ENCODE measurements around the gene COQ10B.
"Not testable (repeated sequence)": the region's sequence is repeated elsewhere in the genome, so short reads cannot be mapped to it uniquely, and the experiment has no call there.

Gene COQ10B

DNA sequence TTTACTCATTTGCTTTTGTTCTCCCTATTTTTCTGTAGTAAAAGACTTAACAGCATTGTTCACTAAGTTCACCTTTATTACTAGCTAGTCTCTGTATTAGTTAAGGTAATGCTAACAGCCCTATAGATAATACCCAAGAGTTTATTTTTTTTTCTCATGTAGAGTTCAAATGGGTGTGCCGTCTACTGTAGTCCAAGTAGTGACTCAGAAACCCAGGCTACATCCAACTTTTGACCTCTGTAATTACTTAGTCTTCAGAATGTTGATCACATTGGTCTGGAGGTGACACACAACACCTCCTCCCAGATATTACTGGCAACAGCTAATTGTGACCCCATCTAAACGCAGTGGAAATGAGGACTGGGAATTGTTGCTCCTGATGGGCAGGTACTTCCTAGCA lies 7.7 kb downstream of the COQ10B start:
- TF ChIP-seq, protein P1, sequence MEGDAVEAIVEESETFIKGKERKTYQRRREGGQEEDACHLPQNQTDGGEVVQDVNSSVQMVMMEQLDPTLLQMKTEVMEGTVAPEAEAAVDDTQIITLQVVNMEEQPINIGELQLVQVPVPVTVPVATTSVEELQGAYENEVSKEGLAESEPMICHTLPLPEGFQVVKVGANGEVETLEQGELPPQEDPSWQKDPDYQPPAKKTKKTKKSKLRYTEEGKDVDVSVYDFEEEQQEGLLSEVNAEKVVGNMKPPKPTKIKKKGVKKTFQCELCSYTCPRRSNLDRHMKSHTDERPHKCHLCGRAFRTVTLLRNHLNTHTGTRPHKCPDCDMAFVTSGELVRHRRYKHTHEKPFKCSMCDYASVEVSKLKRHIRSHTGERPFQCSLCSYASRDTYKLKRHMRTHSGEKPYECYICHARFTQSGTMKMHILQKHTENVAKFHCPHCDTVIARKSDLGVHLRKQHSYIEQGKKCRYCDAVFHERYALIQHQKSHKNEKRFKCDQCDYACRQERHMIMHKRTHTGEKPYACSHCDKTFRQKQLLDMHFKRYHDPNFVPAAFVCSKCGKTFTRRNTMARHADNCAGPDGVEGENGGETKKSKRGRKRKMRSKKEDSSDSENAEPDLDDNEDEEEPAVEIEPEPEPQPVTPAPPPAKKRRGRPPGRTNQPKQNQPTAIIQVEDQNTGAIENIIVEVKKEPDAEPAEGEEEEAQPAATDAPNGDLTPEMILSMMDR (IDR thresholded peaks at IDR 0.05; ENCODE audit: insufficient read depth, low read depth, low read length, missing control alignments): no peak
- H3K4me3 ChIP-seq (ENCODE audit: low read length): no peak overlapping the region
- peak; percentile 22 for DNase-seq (ENCODE audit: low read depth)

DNA sequence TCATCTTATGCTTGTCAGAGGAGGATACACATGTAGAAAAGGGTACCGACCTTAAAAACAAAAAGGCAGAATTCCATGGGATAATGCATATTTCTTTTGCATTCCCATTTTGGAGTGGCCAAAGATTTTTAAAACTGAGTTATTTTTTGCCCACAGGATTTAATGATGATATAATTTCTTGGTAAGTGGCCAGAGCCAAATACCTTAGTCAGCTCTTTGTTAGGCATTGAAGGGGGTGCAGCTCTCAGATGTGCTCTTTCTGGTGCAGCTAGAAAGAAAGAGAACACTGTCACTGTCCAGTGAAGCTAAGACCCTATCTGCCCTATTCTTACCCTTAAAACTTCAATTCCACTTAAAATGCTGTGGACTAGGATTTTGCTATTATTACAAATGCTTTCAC lies 10.8 kb downstream of the COQ10B start:
- TF ChIP-seq, protein P1 (IDR thresholded peaks at IDR 0.05; ENCODE audit: insufficient read depth, low read depth, low read length, missing control alignments): no peak
- no peak overlapping the region for H3K4me3 ChIP-seq (ENCODE audit: low read length)
- DNase-seq (ENCODE audit: low read depth): no peak

DNA sequence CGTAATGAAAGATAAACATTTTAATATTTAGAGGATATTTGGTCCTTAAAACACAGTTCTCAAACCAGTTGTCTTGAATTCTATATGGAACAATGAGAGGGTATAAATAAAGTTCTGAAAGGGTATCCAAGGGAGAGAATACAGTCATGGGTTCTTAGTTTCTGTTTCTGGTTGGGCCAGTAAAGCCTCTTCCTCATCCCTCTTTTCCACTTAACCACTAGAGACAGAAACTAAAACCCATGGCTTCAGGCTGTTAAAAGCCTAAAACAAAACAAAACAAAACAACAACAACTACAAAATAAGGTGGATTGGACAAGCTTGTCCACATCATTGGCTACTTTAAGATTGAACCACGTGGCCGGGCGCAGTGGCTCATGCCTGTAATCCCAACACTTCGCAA lies 18.8 kb downstream of the COQ10B start:
- TF ChIP-seq, protein P1 (IDR thresholded peaks at IDR 0.05; ENCODE audit: insufficient read depth, low read depth, low read length, missing control alignments): no peak
- no peak overlapping the region for H3K4me3 ChIP-seq (ENCODE audit: low read length)

DNA sequence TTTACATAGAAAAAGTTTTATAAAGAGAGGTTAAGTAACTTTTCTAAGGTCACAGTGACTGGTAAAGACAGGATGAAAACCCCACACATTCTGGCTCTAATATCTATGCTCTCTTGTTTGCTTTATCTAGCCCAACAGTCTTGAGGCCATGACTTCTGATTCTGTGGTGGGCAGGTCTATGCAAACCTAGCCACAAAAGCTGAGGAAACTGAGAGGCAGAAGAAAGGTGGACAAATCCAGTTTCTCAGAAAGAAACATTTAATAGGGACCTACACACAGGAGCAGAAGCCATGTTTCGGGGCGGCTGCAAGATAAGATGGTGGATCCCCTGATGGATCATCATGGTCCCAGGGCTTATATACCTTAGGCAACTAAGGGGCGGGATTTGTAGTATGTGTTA lies 24.4 kb downstream of the COQ10B start:
- H3K4me3 ChIP-seq (ENCODE audit: low read length): no peak overlapping the region
- TF ChIP-seq, protein P1 (IDR thresholded peaks at IDR 0.05; ENCODE audit: insufficient read depth, low read depth, low read length, missing control alignments): no peak
- no peak for DNase-seq (ENCODE audit: low read depth)

More for the DNA sequence above, 18.8 kb downstream of the COQ10B start:
- DNase-seq (ENCODE audit: low read depth): no peak

DNA sequence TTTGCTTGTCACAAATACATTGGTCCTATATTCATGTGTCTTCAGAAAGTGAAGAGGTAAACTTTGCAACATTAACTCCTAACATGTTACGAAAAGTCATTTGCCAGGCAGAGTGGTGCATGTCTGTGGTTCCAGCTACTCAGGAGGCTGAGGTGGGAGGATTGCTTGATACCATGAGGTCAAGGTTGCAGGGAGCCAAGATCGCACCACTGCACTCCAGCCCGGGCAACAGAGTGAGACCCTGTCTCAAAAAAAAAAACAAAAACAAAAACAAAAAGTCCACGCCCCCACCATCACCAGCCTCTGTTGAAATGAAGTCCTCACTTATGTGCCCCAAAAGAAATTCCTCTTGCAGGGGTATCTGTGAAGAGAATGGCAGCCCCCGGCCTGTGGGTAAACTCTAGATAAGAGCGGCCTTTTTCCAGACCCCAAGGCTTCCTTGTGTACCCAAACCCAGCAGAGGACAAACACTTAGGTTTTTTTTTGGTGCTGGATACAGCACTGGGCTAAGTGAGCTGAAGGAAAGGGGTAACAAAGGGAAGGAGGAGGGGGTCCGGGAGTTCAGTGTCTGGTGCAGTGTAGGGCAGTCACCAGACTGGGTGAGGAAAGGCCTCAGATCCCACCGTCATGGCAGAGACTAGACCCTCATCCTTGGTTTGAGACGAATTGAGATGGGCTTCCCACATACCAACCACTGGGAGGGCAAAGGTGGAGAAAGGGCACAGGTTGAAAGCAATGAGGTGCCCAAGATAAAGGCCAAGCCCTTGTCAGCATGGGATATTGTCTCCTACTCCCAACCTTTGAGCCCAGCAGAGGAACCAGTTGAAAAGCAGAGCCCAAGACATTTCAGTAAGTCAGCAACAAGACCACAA lies 27.0 kb downstream of the COQ10B start:
- no peak for DNase-seq (ENCODE audit: low read depth)
- TF ChIP-seq, protein P1 (IDR thresholded peaks at IDR 0.05; ENCODE audit: insufficient read depth, low read depth, low read length, missing control alignments): no peak
- H3K4me3 ChIP-seq (ENCODE audit: low read length): no peak overlapping the region

DNA sequence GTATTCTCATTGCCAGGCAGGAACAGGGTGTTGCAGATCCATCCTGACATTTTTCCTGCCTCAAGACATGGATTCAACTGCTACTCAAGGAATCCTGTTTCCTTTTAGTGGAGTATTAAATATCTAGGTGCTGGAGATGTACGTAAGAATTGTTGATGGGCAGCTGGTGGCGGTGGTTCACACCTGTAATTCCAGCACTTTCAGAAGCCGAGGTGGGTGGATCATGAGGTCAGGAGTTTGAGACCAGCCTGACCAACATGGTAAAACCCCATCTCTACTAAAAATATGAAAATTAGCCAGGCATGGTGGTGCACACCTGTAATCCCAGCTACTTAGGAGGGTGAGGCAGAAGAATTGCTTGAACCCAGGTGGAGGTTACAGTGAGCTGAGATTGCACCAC lies 30.9 kb downstream of the COQ10B start:
- DNase-seq (ENCODE audit: low read depth); H3K4me3 ChIP-seq (ENCODE audit: low read length): not testable (repeated sequence)

DNA sequence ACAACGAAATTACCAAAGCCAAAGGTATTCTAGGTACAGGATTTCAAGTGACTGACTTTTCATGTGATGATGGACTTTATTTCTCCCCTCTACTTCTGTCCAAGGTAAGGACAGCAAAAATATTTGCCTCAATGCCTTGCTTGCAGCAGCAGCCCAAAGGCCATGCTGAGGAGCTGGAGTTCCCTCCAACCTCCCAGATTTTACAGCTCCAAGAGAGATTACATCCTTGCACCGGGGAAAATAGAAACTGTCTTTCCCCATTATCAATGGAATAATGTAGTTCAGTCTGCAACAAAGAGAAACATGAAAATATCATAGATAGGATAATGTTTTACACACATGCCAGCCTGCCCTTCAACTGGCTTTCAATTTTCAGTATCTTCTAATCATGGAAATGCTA lies 32.8 kb downstream of the COQ10B start:
- no peak for DNase-seq (ENCODE audit: low read depth)
- TF ChIP-seq, protein P1 (IDR thresholded peaks at IDR 0.05; ENCODE audit: insufficient read depth, low read depth, low read length, missing control alignments): no peak
- H3K4me3 ChIP-seq (ENCODE audit: low read length): no peak overlapping the region

All from epithelial cell of esophagus (primary cell).